OCI-M1 (cell line): ENCODE data around the gene LZTFL1.

Source experiments
- DNase-seq: peaks from one replicate; lab custom pipeline; 2025; lab: John Stamatoyannopoulos, UW

Gene LZTFL1

GRCh38 chr3:45807681-45808540, 34.0 kb downstream of the LZTFL1 start:
- DNase-seq = no peak

GRCh38 chr3:45807133-45807532, 34.8 kb downstream of the LZTFL1 start:
- no peak for DNase-seq

GRCh38 chr3:45806072-45806471, 35.8 kb downstream of the LZTFL1 start:
- DNase-seq = no peak

GRCh38 chr3:45803252-45803935, 38.5 kb downstream of the LZTFL1 start:
- no peak for DNase-seq

GRCh38 chr3:45802146-45802545, 39.8 kb downstream of the LZTFL1 start:
- DNase-seq = no peak

GRCh38 chr3:45800611-45801010, 41.3 kb downstream of the LZTFL1 start:
- no peak for DNase-seq

GRCh38 chr3:45799586-45799985, 42.3 kb downstream of the LZTFL1 start:
- no peak for DNase-seq

- DNase-seq = no peak
Measured at GRCh38 chr3:45798034-45798433, 43.9 kb downstream of the LZTFL1 start.

GRCh38 chr3:45796902-45797637, 44.8 kb downstream of the LZTFL1 start:
- DNase-seq = no peak

GRCh38 chr3:45795882-45796765, 45.8 kb downstream of the LZTFL1 start, which contains the start of gene SLC6A20:
Gene SLC6A20 (minus strand): TSS chr3:45796536. CDS start chr3:45796419, 117 bp downstream.
- DNase-seq = no peak

- no peak for DNase-seq
Measured at GRCh38 chr3:45795509-45795881, 46.4 kb downstream of the LZTFL1 start.

GRCh38 chr3:45794660-45795059, 47.3 kb downstream of the LZTFL1 start:
- DNase-seq = no peak

GRCh38 chr3:45794177-45794560, 47.8 kb downstream of the LZTFL1 start:
- DNase-seq = no peak

GRCh38 chr3:45793482-45794176, 48.3 kb downstream of the LZTFL1 start:
- no peak for DNase-seq

GRCh38 chr3:45792516-45793172, 49.3 kb downstream of the LZTFL1 start:
- DNase-seq = no peak

GRCh38 chr3:45792036-45792435, 49.9 kb downstream of the LZTFL1 start:
- DNase-seq = no peak

GRCh38 chr3:45790596-45790995, 51.3 kb downstream of the LZTFL1 start:
- DNase-seq = no peak

GRCh38 chr3:45789235-45789812, 52.6 kb downstream of the LZTFL1 start:
- no peak for DNase-seq

GRCh38 chr3:45787551-45787950, 54.4 kb downstream of the LZTFL1 start:
- no peak for DNase-seq
